ENCODE results near the gene HOXA7. TPM values are rescaled to one million over a fixed set of nuclear protein-coding genes. Genes with fewer than 3 reads are reported as not detected.

Gene HOXA7
- total and polyA plus RNA-seq, 2 of the 8 experiments (the other 6 are each of a cell fraction or from before 2014, with no cell fraction given): 0.03 TPM; not detected in 1

GRCh38 chr7:27188386-27189294 is 32.2 kb upstream of the HOXA7 start (continued):
- no peak for TF ChIP-seq RXRA (IDR thresholded peaks at IDR 0.05; ENCODE audit: insufficient read depth, low read depth, low read length)
- TF ChIP-seq CHD7 (IDR thresholded peaks at IDR 0.05; ENCODE audit: insufficient replicate concordance, low read length): no peak
- peak; percentile 45; the same call in 1 of the 2 replicates for TF ChIP-seq MAX (IDR thresholded peaks at IDR 0.05)

All from H1 (cell line).